Keratinocyte (primary cell): ENCODE results near the gene ANKFY1. TPM values are rescaled to one million over a fixed set of nuclear protein-coding genes. Genes with fewer than 3 reads are reported as not detected.

Experiments used
- DNase-seq: peaks from one replicate; pipeline ENCODE4 v3.0.0-alpha.2; 2011; ENCODE audit warnings: low read depth, missing footprints, low spot score
- FAIRE-seq: peaks from 2 replicates; lab custom pipeline; 2011; peaks lifted over from hg19 to GRCh38; lab: Jason Lieb, UNC
- H2AFZ ChIP-seq: 2 replicates; pipeline ENCODE4 v1.6.0; 2012; ENCODE audit warnings: low read length, control low read depth, inconsistent platforms; ENCODE audit not compliant: control insufficient read depth
- H3K27ac ChIP-seq: 2 replicates; pipeline ENCODE4 v1.5.1; 2011; ENCODE audit warnings: low read length; ENCODE audit not compliant: control insufficient read depth, insufficient read depth
- H3K27me3 ChIP-seq: 3 replicates; pipeline ENCODE4 v1.6.0; 2011; ENCODE audit warnings: low read length; ENCODE audit not compliant: control insufficient read depth, insufficient read depth; ENCODE audit errors: extremely low read depth
- H3K36me3 ChIP-seq, 2 experiments: 2 replicates in 1 of 2; 3 replicates in 1 of 2; pipeline ENCODE4 v1.5.1; 2011; ENCODE audit warnings: low read length in 2 of 2, mild to moderate bottlenecking in 1 of 2; ENCODE audit not compliant: control insufficient read depth in 2 of 2, insufficient read depth in 2 of 2; ENCODE audit errors: extremely low read depth in 1 of 2
- H3K4me1 ChIP-seq: 3 replicates; pipeline ENCODE4 v1.5.1; 2011; ENCODE audit warnings: low read length; ENCODE audit not compliant: control insufficient read depth, insufficient read depth; ENCODE audit errors: extremely low read depth
- H3K4me2 ChIP-seq: 3 replicates; pipeline ENCODE4 v1.6.0; 2011; ENCODE audit warnings: low read depth, low read length; ENCODE audit not compliant: control insufficient read depth, insufficient read depth; ENCODE audit errors: extremely low read depth
- H3K4me3 ChIP-seq, 3 experiments: fragments of 200-600 bp in 1 of 3; sonication (generic) in 1 of 3; 2 replicates in 2 of 3; 3 replicates in 1 of 3; pipeline ENCODE4 v1.5.1; 2011 to 2016; ENCODE audit warnings: low read length in 3 of 3, mild to moderate bottlenecking in 3 of 3, control low read depth in 2 of 3, inconsistent platforms in 1 of 3, low read depth in 1 of 3, mixed read lengths in 1 of 3, mixed run types in 1 of 3, moderate library complexity in 1 of 3; ENCODE audit not compliant: control insufficient read depth in 2 of 3, insufficient read depth in 2 of 3; ENCODE audit errors: extremely low read depth in 1 of 3
- H3K79me2 ChIP-seq: 2 replicates; pipeline ENCODE4 v1.6.0; 2012; ENCODE audit warnings: low read length; ENCODE audit not compliant: control insufficient read depth, insufficient read depth
- H3K9ac ChIP-seq: 3 replicates; pipeline ENCODE4 v1.6.0; 2011; ENCODE audit warnings: low read length; ENCODE audit not compliant: control insufficient read depth, insufficient read depth; ENCODE audit errors: extremely low read depth
- H3K9me1 ChIP-seq: 3 replicates; pipeline ENCODE4 v1.6.0; 2011; ENCODE audit warnings: low read length; ENCODE audit not compliant: control insufficient read depth, insufficient read depth; ENCODE audit errors: extremely low read depth
- H3K9me3 ChIP-seq: 2 replicates; pipeline ENCODE4 v1.5.1; 2012; ENCODE audit warnings: low read depth, low read length; ENCODE audit not compliant: control insufficient read depth
- H4K20me1 ChIP-seq: 3 replicates; pipeline ENCODE4 v1.6.0; 2011; ENCODE audit warnings: low read length; ENCODE audit not compliant: control insufficient read depth, insufficient read depth; ENCODE audit errors: extremely low read depth
- EZH2 ChIP-seq: IDR thresholded peaks from one replicate; pipeline ENCODE4 v1.6.1; 2012; ENCODE audit warnings: inconsistent platforms, mild to moderate bottlenecking, low read length, moderate library complexity
- dilution Hi-C: fragments of 300-500 bp; cut with MboI; formaldehyde crosslinking; loops from one replicate; pipeline ENCODE4 v1.7.0; 2020; ENCODE audit warnings: low sequenced_read_pairs; ENCODE audit not compliant: extremely low pct_ligation_motif_present
- polyA plus RNA-seq, 5 experiments: library from polyadenylated mRNA; depleted of rRNA in 3 of 5; stranded (reverse) in 3 of 5; stranded (forward) in 1 of 5; unstranded in 1 of 5; fragments of >200 nt; gene quantifications; 1 replicate in 1 of 5; 2 replicates in 3 of 5; 3 replicates in 1 of 5; pipeline versions ENCODE4 v1.2.1 to v1.2.3, GENCODE V29; 2011 to 2012; ENCODE audit warnings: missing spikeins in 2 of 5, low read depth in 1 of 5, low replicate concordance in 1 of 5
- TF ChIP-seq, protein P1 (sequence below), 3 experiments: IDR thresholded peaks in 1 of 3; conservative IDR thresholded peaks in 1 of 3; optimal IDR thresholded peaks in 1 of 3; 2 replicates in 2 of 3; 3 replicates in 1 of 3; pipeline versions ENCODE3 to v1.5.1; 2011; ENCODE audit warnings: low read length in 3 of 3, mild to moderate bottlenecking in 3 of 3, moderate library complexity in 2 of 3, control low read depth in 1 of 3, inconsistent platforms in 1 of 3; ENCODE audit not compliant: insufficient read depth in 2 of 3; ENCODE audit errors: extremely low read depth in 1 of 3

The ANKFY1 gene
- polyA plus RNA-seq, 1 donor (not counting 4 experiments of a cell fraction or from before 2014, with no cell fraction given), result 27.0 TPM

DNA sequence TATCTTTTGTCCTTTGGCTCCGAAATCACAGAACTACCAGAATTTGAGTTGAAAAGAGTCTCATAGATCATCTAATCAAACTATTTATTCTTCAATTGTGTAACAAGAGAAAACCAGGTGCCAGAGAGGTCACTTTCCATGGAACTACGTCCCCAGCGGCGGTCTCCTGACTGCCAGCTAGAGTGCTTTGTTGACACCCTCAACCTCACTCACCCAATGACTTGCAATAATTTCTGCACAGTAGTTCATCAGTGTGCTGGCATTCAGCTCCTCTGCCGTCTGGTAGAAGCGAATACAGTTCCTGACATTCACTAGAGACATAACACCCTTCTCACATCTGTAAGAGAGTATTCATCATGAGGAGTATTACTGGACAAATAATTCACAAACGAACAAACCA, 54.2 kb downstream of the ANKFY1 start:
- dilution Hi-C loops, result no loop called here
- no peaks in the 10 kb centered on the region for H3K9me3 ChIP-seq
- DNase-seq, result no peak
- H3K4me3 ChIP-seq, result no peak overlapping the region
- no peak overlapping the region for H2AFZ ChIP-seq
- H3K9me1 ChIP-seq, result no peaks in the 10 kb centered on the region
- TF ChIP-seq EZH2, result no peak
- TF ChIP-seq, protein P1, sequence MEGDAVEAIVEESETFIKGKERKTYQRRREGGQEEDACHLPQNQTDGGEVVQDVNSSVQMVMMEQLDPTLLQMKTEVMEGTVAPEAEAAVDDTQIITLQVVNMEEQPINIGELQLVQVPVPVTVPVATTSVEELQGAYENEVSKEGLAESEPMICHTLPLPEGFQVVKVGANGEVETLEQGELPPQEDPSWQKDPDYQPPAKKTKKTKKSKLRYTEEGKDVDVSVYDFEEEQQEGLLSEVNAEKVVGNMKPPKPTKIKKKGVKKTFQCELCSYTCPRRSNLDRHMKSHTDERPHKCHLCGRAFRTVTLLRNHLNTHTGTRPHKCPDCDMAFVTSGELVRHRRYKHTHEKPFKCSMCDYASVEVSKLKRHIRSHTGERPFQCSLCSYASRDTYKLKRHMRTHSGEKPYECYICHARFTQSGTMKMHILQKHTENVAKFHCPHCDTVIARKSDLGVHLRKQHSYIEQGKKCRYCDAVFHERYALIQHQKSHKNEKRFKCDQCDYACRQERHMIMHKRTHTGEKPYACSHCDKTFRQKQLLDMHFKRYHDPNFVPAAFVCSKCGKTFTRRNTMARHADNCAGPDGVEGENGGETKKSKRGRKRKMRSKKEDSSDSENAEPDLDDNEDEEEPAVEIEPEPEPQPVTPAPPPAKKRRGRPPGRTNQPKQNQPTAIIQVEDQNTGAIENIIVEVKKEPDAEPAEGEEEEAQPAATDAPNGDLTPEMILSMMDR (optimal IDR thresholded peaks at IDR 0.05 in 1 of 3, IDR thresholded peaks at IDR 0.05 in 1 of 3, conservative IDR thresholded peaks at IDR 0.05 in 1 of 3; ENCODE audit: extremely low read depth in 1 of 3, insufficient read depth in 2 of 3, low read length in 3 of 3), result no peak
- peaks cover 24 to 27% of the 10 kb centered on the region in 2 experiments for H3K36me3 ChIP-seq
- no peaks in the 10 kb centered on the region for H3K27me3 ChIP-seq
- H3K4me2 ChIP-seq, result no peak overlapping the region
- H3K79me2 ChIP-seq, result peaks cover 13% of the 10 kb centered on the region
- no peaks in the 10 kb centered on the region for H4K20me1 ChIP-seq
- no peaks in the 10 kb centered on the region for H3K4me1 ChIP-seq
- no peak overlapping the region for H3K9ac ChIP-seq
- H3K27ac ChIP-seq, result no peak overlapping the region
- no peak for FAIRE-seq

DNA sequence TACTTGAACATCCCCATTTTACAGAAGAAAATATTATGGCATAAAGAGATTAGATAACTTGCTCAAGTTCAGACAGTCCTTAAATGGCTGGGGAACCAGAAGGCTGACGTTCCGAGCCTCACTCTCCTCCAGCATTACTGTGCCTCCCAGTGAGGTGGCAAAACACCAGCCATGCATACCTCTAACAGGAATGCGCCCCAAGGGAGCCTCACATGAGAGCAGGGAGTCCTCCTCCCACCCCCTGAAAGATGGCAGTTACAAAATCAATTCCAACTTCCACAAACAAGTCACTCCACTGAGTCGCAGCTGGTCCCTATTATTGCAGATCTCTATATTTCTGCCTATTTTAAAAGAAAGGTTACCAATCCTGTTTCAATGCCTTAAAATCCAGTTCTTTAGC, 55.5 kb downstream of the ANKFY1 start:
- Histone ChIP-seq H3K4me3 (no peak overlapping the region), H3K9me1 (no peaks in the 10 kb centered on the region), H3K27ac (no peak overlapping the region), H3K36me3 (peaks cover 24 to 27% of the 10 kb centered on the region in 2 experiments), H3K9me3 (no peaks in the 10 kb centered on the region), H3K4me1 (no peaks in the 10 kb centered on the region), H3K79me2 (peaks cover 11% of the 10 kb centered on the region), H3K4me2 (no peak overlapping the region), H4K20me1 (no peaks in the 10 kb centered on the region), H3K9ac (no peak overlapping the region), H3K27me3 (no peaks in the 10 kb centered on the region), H2AFZ (no peak overlapping the region)
- dilution Hi-C loops, result no loop called here
- no peak for DNase-seq
- peak; percentile 13 for FAIRE-seq
- no peak for TF ChIP-seq EZH2
- TF ChIP-seq, protein P1 (optimal IDR thresholded peaks at IDR 0.05 in 1 of 3, IDR thresholded peaks at IDR 0.05 in 1 of 3, conservative IDR thresholded peaks at IDR 0.05 in 1 of 3; ENCODE audit: extremely low read depth in 1 of 3, insufficient read depth in 2 of 3, low read length in 3 of 3), result no peak
